Measurements from ENCODE around the gene FMNL1. TPM values are rescaled to one million over a fixed set of nuclear protein-coding genes. Genes with fewer than 3 reads are reported as not detected.

Gene FMNL1
- total RNA-seq, 6 experiments from 2014 or later: 1.6 to 8.0 (median 6.0) TPM

- no peaks in the 10 kb centered on the region for H3K9me3 Mint-ChIP-seq
- no peak overlapping the region for H3K4me3 Mint-ChIP-seq
- peaks cover 16% of the 10 kb centered on the region for H3K4me1 Mint-ChIP-seq (ENCODE audit: low read depth)
- TF ChIP-seq CTCF (IDR thresholded peaks at IDR 0.05): no peak
- no peak for DNase-seq
- H3K27ac Mint-ChIP-seq: no peak overlapping the region
- peaks cover 10% of the 10 kb centered on the region for H3K27me3 Mint-ChIP-seq (ENCODE audit: insufficient read depth)
- H3K36me3 Mint-ChIP-seq (ENCODE audit: low read depth): no peaks in the 10 kb centered on the region
Observed at GRCh38 chr17:45241328-45242028, 19.8 kb downstream of the FMNL1 start.

- Mint-ChIP-seq H3K4me1 (ENCODE audit: low read depth) (peaks cover 21% of the 10 kb centered on the region), H3K4me3 (no peak overlapping the region), H3K27ac (no peak overlapping the region), H3K36me3 (ENCODE audit: low read depth) (no peaks in the 10 kb centered on the region), H3K27me3 (ENCODE audit: insufficient read depth) (peaks cover 10% of the 10 kb centered on the region), H3K9me3 (no peaks in the 10 kb centered on the region)
- DNase-seq: no peak
- no peak for TF ChIP-seq CTCF (IDR thresholded peaks at IDR 0.05)
Observed at GRCh38 chr17:45242029-45242414, 20.3 kb downstream of the FMNL1 start.

- Mint-ChIP-seq H3K4me1 (ENCODE audit: low read depth) (peaks cover 22% of the 10 kb centered on the region), H3K27ac (no peak overlapping the region), H3K27me3 (ENCODE audit: insufficient read depth) (peaks cover 6% of the 10 kb centered on the region), H3K36me3 (ENCODE audit: low read depth) (no peaks in the 10 kb centered on the region), H3K9me3 (no peaks in the 10 kb centered on the region), H3K4me3 (no peak overlapping the region)
- no peak for TF ChIP-seq CTCF (IDR thresholded peaks at IDR 0.05)
- no peak for DNase-seq
Observed at GRCh38 chr17:45243750-45244149, 22.1 kb downstream of the FMNL1 start.

- no peak for TF ChIP-seq CTCF (IDR thresholded peaks at IDR 0.05)
- H3K4me3 Mint-ChIP-seq: no peak overlapping the region
- DNase-seq: no peak
- H3K36me3 Mint-ChIP-seq (ENCODE audit: low read depth): no peaks in the 10 kb centered on the region
- peaks cover 15% of the 10 kb centered on the region for H3K4me1 Mint-ChIP-seq (ENCODE audit: low read depth)
- H3K27ac Mint-ChIP-seq: no peak overlapping the region
- no peaks in the 10 kb centered on the region for H3K9me3 Mint-ChIP-seq
- H3K27me3 Mint-ChIP-seq (ENCODE audit: insufficient read depth): peaks cover 6% of the 10 kb centered on the region
Observed at GRCh38 chr17:45244725-45245656, 23.3 kb downstream of the FMNL1 start.

GRCh38 chr17:45246338-45246737 is 24.7 kb downstream of the FMNL1 start:
- Mint-ChIP-seq H3K36me3 (ENCODE audit: low read depth) (no peaks in the 10 kb centered on the region), H3K27ac (no peak overlapping the region), H3K4me3 (peak overlapping the region; percentile 87), H3K4me1 (ENCODE audit: low read depth) (peaks cover 11% of the 10 kb centered on the region), H3K9me3 (no peaks in the 10 kb centered on the region), H3K27me3 (ENCODE audit: insufficient read depth) (peaks cover 4% of the 10 kb centered on the region)
- TF ChIP-seq CTCF (IDR thresholded peaks at IDR 0.05): no peak
- DNase-seq: no peak

Data from HFFc6 (cell line).